ENCODE results near the gene FAM76A.
"Not testable (repeated sequence)": the region's sequence is repeated elsewhere in the genome, so short reads cannot be mapped to it uniquely, and the experiment has no call there.

FAM76A gene

DNA sequence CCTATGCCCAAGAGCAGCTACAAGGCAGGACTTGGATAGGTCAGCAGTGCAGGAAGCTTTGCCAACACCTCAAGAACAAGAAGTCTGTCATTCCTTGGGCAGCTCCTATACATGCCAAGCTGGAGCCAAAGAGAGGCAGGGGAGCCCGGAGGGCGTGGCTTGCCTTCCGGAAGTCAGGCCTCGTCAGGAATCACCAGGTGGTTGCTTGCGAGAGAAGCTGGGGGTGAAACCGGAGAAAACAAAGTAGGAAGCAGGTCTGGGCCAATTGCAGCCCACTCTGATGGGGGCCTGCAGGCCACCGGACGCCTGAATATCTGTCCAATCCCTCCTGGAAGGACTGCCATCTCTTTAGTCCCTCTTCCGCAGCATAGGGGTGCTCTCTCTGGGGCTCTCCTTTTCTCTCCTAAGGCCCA, 794 bp upstream of the FAM76A start:
- DNase-seq (ENCODE audit: low spot score) = no peak

GRCh38 chr1:27726173-27727044, 648 bp downstream of the FAM76A start:
- DNase-seq (ENCODE audit: low spot score) = no peak

GRCh38 chr1:27727126-27727525, 1.4 kb downstream of the FAM76A start:
- DNase-seq (ENCODE audit: low spot score) = no peak

DNA sequence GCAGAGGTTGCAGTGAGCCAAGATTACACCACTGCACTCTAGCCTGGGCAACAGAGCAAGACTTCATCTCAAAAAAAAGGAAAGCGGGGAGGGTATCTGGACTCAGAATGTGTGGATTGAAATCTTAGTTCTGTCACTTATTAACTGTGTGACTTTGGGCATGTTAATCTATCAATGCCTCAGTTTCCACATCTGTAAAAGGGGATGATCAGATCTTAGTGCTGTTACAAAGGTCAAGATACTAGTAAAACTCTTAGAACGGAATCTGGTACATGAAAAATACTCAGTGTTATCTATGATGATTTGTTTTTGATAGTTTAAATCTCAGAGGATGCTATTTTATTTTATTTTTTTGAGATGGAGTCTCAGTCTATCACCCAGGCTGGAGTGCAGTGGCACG, 10.5 kb downstream of the FAM76A start:
- no peak for DNase-seq (ENCODE audit: low spot score)

DNA sequence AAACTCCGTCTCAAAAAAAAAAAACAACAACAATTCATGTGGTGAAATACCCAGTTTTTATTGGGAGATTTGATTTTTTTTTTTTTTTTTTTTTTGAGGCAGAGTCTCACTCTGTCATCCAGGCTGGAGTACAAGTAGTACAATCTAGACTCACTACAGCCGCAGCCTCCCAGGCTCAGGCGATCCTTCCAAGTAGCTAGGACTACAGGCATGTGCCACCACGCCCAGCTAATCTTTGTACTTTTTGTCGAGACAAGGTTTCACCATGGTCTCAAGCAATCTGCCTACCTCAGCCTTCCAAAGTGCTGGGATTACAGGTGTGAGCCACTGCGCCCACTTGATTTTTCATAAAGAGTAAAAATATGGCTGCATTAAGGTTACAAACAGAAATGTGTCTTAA, 15.4 kb downstream of the FAM76A start:
- DNase-seq (ENCODE audit: low spot score) = no peak

- DNase-seq (ENCODE audit: low spot score) = no peak
Observed at GRCh38 chr1:27744556-27744955, 18.8 kb downstream of the FAM76A start.

GRCh38 chr1:27745466-27745865, 19.7 kb downstream of the FAM76A start:
- no peak for DNase-seq (ENCODE audit: low spot score)

DNA sequence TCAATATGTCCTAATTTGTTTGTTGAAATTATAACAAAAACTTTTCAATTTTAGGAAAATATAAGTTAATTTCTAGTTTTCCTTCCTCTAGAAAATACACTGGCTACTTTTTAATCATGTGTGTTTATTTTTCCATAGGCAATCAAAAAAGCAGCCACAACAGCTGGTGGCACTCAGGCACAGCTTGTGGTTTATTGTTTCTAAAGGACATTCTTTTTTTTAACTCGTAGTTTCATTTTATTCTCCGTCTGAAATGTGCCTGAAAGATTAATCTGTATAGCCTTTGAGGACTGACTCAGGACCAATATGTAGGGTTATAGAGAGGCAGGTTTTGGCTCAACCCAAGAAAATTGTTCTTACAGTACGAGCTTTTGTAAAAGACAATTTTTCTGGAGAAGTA, 26.6 kb downstream of the FAM76A start:
- no peak for DNase-seq (ENCODE audit: low spot score)

- no peak for DNase-seq (ENCODE audit: low spot score)
Observed at GRCh38 chr1:27755286-27755685, 29.5 kb downstream of the FAM76A start.

DNA sequence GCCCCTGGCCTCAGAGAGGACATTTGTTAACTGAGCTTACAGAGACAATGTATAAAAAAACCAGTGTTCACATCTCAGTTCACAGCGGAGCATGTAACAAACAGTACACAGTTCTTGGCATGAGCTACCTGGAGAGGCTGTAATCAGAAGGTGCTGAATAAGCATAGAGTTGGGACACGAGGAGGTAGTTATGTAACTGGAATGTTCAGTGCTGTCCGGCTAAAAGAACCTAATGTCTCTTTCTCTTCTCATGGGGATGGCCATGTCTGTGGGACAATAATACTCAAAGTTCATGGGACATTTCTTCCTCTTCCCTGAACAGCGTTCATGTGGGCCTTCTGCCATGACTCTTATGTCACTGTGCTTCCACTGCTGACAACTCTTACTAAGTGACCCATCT, 30.1 kb downstream of the FAM76A start:
- DNase-seq (ENCODE audit: low spot score) = no peak

DNA sequence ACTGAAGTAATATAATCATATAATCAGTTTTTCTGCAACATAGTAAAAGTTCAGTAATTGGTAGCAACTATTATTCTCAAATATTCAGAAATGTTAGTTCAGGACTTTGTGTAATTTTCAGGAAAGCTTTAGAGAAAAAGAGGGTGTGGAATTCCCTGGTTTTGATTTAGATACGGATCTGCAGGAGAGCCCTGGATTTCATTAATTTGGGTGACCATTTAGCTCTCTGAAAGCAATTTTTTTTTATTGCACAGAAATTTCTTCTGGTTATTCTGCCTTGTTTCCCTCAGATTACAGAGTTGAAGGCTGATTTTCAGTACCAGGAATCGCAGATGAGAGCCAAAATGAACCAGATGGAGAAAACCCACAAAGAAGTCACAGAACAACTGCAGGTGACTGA, 33.5 kb downstream of the FAM76A start:
- DNase-seq (ENCODE audit: low spot score) = no peak

- DNase-seq (ENCODE audit: low spot score) = no peak
Observed at GRCh38 chr1:27760426-27760825, 34.7 kb downstream of the FAM76A start.

DNA sequence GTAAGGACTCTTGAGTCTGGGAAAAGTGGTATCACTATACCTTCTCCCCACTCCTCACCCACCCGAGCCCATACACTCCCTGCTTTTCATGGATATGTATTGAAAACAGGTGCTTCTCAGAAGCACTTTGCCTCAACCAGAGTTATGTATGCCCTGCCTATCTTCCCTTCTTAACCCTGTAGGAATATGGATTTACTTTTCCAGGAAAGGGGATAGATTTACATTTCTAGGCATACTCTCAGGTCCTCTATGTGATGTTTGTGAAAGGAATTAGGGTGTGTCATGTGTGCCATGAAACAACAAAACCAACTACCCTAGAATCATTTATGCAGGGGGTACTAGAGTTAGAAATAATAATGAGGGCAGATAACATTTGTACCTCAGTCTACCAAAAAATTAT, 36.3 kb downstream of the FAM76A start:
- no peak for DNase-seq (ENCODE audit: low spot score)

GRCh38 chr1:27763358-27763757, 37.6 kb downstream of the FAM76A start:
- no peak for DNase-seq (ENCODE audit: low spot score)

DNA sequence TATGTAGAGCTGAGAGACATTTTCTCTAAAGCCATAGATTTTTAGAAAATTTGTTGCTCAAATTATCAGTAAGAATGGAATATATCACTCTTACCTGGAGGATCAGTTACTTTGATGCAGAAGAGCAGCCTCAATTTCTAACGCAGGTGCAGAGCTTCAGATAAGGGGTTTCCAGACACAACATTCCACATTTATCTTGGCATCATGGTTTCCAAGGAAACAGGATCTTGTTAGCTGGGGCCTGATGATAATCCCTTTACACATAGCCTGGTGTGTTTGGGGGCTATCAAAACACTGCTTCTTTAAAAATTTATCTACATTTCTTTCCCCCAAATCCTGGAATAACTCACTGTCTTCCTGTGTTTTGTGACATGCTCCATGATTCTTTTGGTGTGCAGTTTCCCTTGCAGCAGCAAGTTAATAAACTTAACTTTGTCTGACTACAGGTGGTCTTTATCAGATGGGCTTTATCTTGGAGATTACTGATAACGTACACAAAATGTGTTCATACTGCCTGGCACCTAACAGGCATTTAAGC, 44.6 kb downstream of the FAM76A start:
- no peak for DNase-seq (ENCODE audit: low spot score)

DNA sequence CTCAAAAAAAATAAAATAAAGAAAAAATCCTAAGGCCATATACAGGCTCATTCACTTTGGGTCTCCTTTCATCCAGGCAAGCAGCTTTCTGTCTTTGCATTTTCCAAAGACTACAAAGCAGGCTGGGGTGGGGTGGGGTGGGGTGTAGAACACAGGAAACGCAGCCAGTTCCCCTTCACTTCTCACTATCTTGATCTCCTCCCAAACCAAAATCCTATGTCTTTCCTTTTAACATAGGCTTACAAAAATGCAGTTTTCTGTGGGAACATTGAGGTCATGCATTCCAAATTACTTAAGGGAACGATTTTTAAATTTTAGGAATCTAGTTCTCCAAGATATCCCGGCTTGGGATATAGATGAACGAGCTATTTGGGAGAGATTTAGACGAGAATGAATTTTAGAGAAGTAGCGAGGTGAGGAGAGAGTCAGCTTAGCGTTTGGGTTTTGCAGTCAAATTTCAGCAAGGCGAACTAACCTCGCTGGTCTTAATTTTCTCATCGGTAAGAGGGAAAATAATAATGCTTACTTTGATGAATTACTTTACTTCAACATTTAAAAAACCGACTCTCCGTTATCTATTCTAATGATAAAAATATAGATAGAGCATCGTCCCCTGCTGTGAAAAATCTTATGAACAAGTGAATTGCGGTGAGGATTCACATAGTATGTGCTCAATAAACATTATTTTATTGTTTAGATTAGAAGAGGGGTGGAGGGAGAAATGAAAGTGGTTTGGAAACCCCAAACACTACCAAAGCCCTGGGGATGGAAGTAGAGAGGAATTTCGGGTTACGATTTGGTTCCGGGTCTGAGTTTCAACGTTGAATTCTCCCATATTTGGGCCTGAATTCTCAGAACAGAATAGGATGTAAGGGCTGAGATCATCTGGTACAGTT, 46.5 kb downstream of the FAM76A start:
- no peak for DNase-seq (ENCODE audit: low spot score)

- DNase-seq (ENCODE audit: low spot score) = peak; percentile 97
Observed at GRCh38 chr1:27772932-27773825, 47.4 kb downstream of the FAM76A start, which contains the start of gene STX12. STX12 (plus strand) TSS chr1:27773219; CDS start chr1:27773308, 89 bp downstream.

DNA sequence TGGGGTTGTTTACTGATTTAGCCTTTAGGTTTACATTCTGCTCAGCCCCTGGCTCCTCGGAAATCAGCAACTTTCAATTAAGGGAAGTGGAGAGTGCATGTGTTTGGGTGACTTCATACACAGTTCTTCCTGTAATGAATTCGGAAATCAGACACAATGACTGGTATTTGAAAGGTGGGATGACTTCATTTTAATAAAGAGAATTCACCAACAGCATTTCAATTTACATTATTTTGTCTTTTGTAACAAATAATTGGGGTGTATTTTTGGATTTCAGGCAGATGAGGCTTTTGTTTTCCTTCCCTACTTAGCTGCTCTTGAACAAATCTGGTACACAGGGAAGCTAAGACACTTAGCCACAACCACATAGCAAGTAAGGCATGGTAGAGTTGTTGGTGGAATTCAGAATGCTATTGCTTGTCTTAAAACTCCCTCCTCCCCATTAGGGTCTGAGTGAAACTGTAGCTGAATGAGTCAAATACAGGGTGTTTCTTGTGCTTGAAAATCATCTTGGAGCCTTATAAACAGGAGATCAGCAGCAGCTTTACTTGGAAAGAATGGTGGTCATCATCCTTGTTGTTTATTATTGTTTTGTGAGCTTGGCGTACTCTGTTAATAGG, 48.2 kb downstream of the FAM76A start:
- peak; percentile 14 for DNase-seq (ENCODE audit: low spot score)

GRCh38 chr1:27774654-27775053, 48.9 kb downstream of the FAM76A start:
- no peak for DNase-seq (ENCODE audit: low spot score)

GRCh38 chr1:27775336-27775735, 49.6 kb downstream of the FAM76A start:
- DNase-seq (ENCODE audit: low spot score) = not testable (repeated sequence)

DNA sequence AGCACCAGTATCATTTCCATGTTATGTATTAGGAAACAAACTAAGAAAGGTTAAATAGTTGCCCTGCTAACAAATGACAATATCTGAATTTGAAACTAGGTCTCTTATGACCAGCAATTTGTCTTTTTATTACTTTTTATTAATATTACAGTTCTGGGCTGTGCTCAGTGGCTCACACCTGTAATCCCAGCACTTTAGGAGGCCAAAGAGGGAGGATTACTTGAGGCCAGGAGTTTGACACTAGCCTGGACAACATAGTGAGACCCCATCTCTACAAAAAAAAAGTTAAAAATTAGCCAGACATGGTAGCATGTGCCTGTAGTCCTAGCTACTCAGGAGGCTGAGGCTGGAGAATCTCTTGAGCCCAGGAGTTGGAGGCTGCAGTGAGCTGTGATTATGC, 50.5 kb downstream of the FAM76A start:
- DNase-seq (ENCODE audit: low spot score) = not testable (repeated sequence)
